HFFc6 (cell line): ENCODE data around the gene RTL10. TPM values are rescaled to one million over a fixed set of nuclear protein-coding genes. Genes with fewer than 3 reads are reported as not detected.
"Not testable (repeated sequence)": the region's sequence is repeated elsewhere in the genome, so short reads cannot be mapped to it uniquely, and the experiment has no call there.

Experiments used
- DNase-seq: peaks from one replicate; pipeline ENCODE4 v3.0.0-alpha.2; 2018
- H3K27ac Mint-ChIP-seq: 2 replicates; pipeline ENCODE4 v1.8.0; 2020; ENCODE audit warnings: mild to moderate bottlenecking, mixed read lengths
- H3K27me3 Mint-ChIP-seq: 2 replicates; pipeline ENCODE4 v1.8.0; 2021; ENCODE audit warnings: mild to moderate bottlenecking, moderate library complexity, mixed read lengths; ENCODE audit not compliant: insufficient read depth
- H3K36me3 Mint-ChIP-seq: 2 replicates; pipeline ENCODE4 v1.8.0; 2021; ENCODE audit warnings: low read depth, mixed read lengths
- H3K4me1 Mint-ChIP-seq: 2 replicates; pipeline ENCODE4 v1.8.0; 2020; ENCODE audit warnings: low read depth, mixed read lengths
- H3K4me3 Mint-ChIP-seq: 2 replicates; pipeline ENCODE4 v1.8.0; 2020; ENCODE audit warnings: mild to moderate bottlenecking, moderate library complexity, mixed read lengths
- H3K9me3 Mint-ChIP-seq: 2 replicates; pipeline ENCODE4 v1.8.0; 2020; ENCODE audit warnings: mild to moderate bottlenecking, mixed read lengths
- CTCF ChIP-seq: fragments of 200-600 bp; sonication (generic); IDR thresholded peaks from 2 replicates; pipeline ENCODE4 v1.5.0; 2021; ENCODE audit warnings: antibody characterized with exemption, mild to moderate bottlenecking
- total RNA-seq, 6 experiments: library from RNA; stranded (reverse); fragmentation: NEBNext Ultra II Directional; extraction: Animal tissue kit (Norgen Biotek cat#: 25700); gene quantifications; 2 replicates in 1 of 6; 3 replicates in 5 of 6; pipeline ENCODE4 v1.2.3, GENCODE V29; 2021

RTL10 gene
- total RNA-seq, 6 experiments from 2014 or later = 17.4 to 22.7 (median 19.2) TPM

DNA sequence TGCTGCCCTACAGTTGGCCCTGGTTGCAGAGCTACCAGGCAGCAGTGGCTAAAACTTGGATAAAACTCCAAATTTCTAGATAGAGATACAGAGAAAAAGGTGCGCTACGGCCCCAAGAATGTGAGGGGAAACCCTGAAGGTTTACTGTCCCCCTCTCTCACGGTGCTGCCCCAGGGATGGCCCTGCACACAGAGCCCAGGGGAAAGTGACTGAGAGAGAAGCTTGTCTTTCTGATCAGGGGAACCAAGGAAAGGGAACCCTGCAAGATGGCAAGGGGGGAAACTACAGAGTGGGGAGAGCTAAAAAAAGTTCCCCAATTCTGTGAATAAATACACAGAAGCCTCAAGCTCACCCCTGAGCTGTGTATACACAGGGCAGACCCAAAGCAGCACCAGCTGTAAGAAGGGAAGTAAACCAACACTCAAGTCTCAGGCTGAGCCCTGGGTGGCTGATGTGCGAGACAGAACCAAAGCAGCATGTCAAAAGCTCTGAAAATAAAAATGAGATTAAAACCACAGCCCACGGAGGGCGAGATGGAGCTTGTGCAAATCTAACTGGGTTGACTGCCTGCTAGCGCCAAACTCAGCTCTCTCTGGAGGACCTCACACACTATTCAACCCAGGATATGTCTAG is 22.1 kb downstream of the RTL10 start:
- no peak overlapping the region for H3K4me3 Mint-ChIP-seq
- no peaks in the 10 kb centered on the region for H3K9me3 Mint-ChIP-seq
- peaks cover 27% of the 10 kb centered on the region for H3K4me1 Mint-ChIP-seq
- no peaks in the 10 kb centered on the region for H3K36me3 Mint-ChIP-seq
- no peak for TF ChIP-seq CTCF
- DNase-seq = no peak
- H3K27me3 Mint-ChIP-seq = no peaks in the 10 kb centered on the region
- H3K27ac Mint-ChIP-seq = no peak overlapping the region

DNA sequence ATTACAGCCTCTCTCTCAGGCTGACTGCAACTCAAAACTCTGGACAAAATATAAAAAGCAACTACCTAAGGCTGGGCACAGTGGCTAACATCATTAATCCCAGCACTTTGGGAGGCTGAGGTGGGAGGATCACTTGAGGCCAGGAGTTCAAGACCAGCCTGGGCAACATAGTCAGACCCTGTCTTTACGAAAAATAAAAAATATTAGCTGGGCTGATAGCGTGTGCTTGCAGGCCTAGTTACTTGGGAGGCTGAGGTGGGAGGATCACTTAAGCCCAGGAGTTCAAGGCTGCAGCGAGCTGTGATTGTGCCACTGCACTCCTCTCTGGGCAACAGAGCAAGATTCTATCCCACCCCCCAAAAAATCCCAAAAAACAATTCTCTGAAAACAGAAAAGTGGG is 22.7 kb downstream of the RTL10 start:
- not testable (repeated sequence) for DNase-seq, H3K4me3 Mint-ChIP-seq, H3K9me3 Mint-ChIP-seq, H3K36me3 Mint-ChIP-seq, H3K27ac Mint-ChIP-seq, H3K27me3 Mint-ChIP-seq
- H3K4me1 Mint-ChIP-seq = peaks cover 27% of the 10 kb centered on the region

GRCh38 chr22:19831016-19831415 is 23.7 kb downstream of the RTL10 start:
- Mint-ChIP-seq H3K4me1 (peaks cover 18% of the 10 kb centered on the region), H3K9me3 (no peaks in the 10 kb centered on the region), H3K4me3 (no peak overlapping the region)

GRCh38 chr22:19828035-19828401 is 26.7 kb downstream of the RTL10 start:
- DNase-seq = no peak
- Mint-ChIP-seq H3K9me3 (no peaks in the 10 kb centered on the region), H3K27ac (no peak overlapping the region), H3K4me1 (no peaks in the 10 kb centered on the region), H3K36me3 (no peaks in the 10 kb centered on the region), H3K27me3 (peaks cover 2% of the 10 kb centered on the region; the same call in 1 of the 2 replicates), H3K4me3 (no peak overlapping the region)
- TF ChIP-seq CTCF = no peak

More at GRCh38 chr22:19831016-19831415, 23.7 kb downstream of the RTL10 start:
- no peak for TF ChIP-seq CTCF
- H3K27ac Mint-ChIP-seq = no peak overlapping the region
- DNase-seq = no peak
- H3K36me3 Mint-ChIP-seq = no peaks in the 10 kb centered on the region
- H3K27me3 Mint-ChIP-seq = peaks cover 2% of the 10 kb centered on the region; the same call in 1 of the 2 replicates

DNA sequence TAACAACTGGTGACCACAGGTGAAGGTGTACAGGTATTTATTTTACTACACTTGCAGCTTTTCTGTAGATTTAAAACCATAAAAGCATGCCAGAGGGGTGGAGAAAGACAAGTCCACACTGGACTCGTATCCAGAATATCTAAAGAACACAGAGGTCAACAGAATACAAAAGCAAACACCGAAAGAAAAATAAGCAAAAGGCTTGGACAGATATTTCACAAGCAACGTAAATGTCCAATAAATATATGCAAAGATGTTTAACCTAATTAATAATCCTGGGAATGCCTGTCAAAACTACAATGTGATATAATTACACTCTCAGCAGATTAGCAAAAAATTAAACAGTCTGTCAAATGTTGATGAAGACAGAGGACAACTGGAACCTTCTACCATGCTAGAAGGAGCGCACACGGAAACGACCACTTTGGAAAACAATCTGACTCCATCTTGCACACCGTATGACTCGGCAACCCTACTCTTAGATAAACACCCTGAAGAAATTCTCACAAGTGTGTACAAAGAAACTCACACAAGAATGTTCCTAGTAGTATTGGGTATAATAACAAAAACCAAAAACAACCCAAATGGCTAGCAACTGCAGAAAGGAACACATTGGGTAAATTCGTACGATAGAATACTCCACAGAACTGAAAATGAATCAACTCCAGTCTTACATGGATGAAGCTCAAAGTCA is 27.2 kb downstream of the RTL10 start:
- Mint-ChIP-seq H3K4me3 (no peak overlapping the region), H3K4me1 (no peaks in the 10 kb centered on the region), H3K36me3 (no peaks in the 10 kb centered on the region), H3K9me3 (no peaks in the 10 kb centered on the region), H3K27me3 (peaks cover 2% of the 10 kb centered on the region; the same call in 1 of the 2 replicates), H3K27ac (no peak overlapping the region)
- no peak for DNase-seq
- TF ChIP-seq CTCF = no peak

DNA sequence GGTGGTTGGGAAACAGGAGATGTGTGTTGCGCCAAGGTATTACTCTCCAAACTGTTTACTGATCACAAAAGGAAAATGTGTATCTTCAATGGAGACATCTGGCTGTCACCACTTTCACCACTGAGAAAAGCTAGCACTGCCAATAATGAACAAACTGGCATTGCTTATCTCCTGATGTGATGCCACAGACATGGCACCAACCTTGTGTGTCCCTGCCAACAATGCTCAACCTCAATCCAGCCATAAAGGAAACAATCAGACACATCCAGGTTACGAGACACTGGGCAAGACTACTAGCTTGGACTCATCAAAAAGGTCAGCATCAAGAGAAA is 28.1 kb downstream of the RTL10 start:
- H3K36me3 Mint-ChIP-seq = no peaks in the 10 kb centered on the region
- H3K9me3 Mint-ChIP-seq = no peaks in the 10 kb centered on the region
- H3K4me1 Mint-ChIP-seq = no peaks in the 10 kb centered on the region
- no peak overlapping the region for H3K4me3 Mint-ChIP-seq
- DNase-seq = no peak
- peaks cover 2% of the 10 kb centered on the region; the same call in 1 of the 2 replicates for H3K27me3 Mint-ChIP-seq
- no peak overlapping the region for H3K27ac Mint-ChIP-seq
- no peak for TF ChIP-seq CTCF
